ENCODE data around the gene SCAMP4.

- TF ChIP-seq CTCF (IDR thresholded peaks at IDR 0.05) (no peak), POLR2A (IDR thresholded peaks at IDR 0.05) (no peak), POLR2AphosphoS5 (IDR thresholded peaks at IDR 0.05) (no peak)
Measured at GRCh38 chr19:1944088-1944915, 39.1 kb downstream of the SCAMP4 start.
